GM19463 (cell line): Measurements from ENCODE around the gene BTBD9.

Experiments
- ATAC-seq: cut with Tn5 transposase; IDR thresholded peaks from one replicate; pipeline ENCODE4 v1.9.1; 2021; ENCODE audit warnings: mild to moderate bottlenecking, moderate library complexity; ENCODE audit not compliant: unreplicated experiment

BTBD9 gene

DNA sequence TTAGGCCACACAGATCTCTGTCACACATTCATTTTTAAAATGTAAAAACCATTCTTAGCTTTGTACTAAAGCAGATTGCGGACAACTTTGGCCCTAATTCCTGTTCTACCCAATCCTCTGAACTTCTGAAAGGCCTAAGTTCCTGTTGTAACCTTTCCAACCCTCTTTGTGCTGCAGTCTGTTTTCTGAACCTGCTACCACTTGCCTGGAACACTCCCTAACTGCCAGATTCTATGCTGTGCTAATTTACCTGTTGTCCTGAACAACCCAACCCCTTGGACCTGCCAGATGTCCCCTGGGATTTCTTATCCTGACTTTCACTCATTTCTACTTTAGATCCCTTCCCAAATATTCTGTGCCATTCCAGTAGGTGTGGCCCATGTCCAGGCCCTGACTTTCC, 421.5 kb downstream of the BTBD9 start:
- ATAC-seq: no peak

DNA sequence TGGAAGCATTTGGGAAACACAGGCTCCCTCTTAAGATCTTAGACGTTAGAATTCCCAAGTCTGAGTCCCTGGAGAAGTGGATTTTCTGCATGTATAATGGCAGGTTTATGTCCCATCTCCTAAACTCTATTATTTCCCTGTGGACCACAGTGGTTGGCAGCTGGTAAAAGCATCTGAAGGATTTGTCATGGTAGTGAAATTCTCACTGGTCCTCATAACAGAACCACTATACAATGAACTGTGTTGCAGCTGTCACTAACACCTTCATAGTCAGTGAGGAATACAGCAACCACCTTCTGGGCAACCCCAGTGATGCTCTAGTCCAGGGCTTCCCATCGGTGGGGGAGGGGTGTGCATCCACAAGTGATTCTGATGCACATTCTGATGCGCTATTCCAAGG, 423.3 kb downstream of the BTBD9 start:
- ATAC-seq: no peak

DNA sequence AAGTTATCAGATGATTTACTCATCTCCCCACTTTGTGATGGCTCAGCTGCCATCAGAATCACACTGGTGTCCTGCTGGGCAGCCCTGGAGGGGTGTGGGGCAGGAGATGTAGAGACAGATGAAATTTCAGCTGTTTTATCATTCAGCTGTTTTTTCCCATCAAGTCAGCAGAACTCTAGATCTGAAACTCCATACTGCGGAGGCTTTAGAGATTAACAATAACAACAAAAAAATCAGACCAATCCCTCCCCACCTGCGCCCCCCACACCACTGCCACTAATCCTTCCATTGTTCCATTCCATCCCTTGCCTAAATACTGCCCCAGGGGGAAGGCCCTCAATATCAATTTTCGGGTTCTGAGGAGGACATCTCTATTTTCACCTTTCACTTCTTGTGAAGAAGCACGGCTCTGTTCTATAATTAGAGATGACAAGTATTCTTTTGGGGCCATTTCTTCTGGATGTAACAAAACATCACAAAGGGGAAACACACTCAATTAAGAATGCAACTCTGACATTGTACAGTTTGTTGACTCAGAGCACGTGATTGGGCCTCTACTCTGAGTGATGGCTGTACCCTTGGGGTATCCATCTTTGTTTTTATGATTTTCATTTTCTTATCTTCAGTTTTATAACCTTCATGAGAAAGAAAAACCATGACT, 423.9 kb downstream of the BTBD9 start:
- ATAC-seq: no peak

DNA sequence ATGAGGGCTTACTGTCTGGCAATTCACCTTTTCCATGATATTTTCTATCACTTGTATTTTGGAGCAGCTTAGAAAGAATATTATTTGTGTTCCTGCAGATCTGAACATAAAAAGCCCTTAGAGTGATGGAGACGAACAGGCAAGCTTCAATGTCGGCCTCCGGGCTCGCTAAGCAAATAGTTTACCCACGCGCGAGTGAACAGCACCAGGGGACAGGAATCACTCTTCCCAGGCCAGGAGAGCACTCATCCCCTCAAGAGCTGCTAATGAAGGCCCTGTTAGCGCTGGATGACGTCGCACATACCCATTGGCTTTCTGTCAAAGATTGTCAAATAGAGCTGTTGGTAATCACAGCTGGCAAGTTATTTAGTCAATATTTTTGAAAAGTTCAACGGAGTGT, 424.5 kb downstream of the BTBD9 start:
- ATAC-seq: no peak

DNA sequence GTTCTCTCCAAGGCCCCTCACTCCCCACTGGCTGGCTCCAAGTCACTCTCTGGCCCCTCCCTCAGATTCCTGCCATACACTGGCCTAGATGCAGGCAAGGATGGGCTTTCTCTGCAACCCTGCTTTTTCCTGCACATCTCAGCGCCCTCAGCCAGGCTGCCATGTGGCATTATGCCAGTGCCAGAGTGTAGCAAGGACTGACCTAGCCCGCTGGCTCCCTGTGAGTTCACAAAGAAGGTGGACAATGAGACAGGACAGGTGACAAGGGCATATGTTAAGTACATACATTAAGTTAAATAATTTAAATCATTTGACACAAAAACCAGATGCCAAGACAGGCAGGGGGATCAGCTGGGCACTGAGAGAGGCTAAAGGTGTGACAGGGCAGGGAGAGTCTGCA, 425.6 kb downstream of the BTBD9 start:
- ATAC-seq: no peak

DNA sequence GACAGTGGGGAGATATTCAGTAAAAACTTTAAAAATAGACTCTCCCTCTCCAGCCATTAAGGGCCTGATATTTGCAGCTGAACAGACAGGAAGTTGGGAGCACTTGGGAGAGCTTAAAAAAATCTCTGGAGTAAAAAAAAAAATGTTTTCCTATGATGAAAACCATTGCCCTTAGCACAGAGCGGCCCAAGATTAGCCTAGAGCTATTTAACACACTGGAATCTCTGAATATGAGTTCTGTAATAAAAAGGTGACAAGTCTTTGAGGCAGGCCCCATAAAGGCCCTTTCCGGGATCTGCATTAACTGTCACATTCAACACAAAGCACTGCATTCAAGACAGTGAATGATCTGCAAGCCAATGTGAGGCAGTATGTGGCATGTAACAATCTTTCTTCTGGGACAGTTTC, 426.5 kb downstream of the BTBD9 start:
- no peak for ATAC-seq

DNA sequence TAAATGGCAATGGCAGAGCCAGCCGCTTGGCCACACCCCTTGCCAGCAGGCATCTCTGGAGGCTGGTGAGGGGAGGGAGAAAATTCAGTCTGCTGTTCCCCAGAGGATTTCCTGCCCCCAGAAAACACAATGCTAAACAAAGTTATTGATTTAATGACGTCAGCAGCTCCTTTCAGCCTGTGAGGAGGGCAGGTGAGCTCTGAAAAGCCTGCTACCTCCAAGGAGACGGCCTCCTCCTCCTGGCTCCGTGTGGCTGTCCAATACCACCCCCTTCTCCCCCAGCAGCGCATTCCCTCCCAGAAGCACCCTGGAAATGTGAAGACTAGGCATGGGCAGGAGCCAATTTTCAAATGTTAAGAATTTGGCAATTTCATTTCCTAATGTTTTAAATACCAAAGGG, 427.1 kb downstream of the BTBD9 start:
- no peak for ATAC-seq

DNA sequence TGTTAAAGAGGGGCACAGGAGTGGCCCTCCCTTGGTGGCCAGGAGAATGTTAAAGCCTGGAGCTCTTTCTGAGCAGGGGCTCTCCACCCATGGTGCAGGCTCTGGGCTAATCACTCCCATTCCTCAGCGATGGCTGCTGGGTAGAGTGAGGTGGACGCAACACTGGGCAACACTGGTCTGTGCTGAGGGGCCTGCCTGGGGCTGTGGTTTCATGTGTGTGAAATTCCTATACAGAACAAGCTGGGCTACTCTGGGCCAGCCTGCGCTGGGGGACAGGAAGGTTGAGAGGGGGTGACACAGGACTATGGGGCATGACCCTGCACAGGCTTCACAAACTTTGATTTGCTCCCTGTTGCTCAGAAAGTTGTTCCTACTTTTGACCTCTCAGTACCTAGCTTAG, 427.6 kb downstream of the BTBD9 start:
- no peak for ATAC-seq

DNA sequence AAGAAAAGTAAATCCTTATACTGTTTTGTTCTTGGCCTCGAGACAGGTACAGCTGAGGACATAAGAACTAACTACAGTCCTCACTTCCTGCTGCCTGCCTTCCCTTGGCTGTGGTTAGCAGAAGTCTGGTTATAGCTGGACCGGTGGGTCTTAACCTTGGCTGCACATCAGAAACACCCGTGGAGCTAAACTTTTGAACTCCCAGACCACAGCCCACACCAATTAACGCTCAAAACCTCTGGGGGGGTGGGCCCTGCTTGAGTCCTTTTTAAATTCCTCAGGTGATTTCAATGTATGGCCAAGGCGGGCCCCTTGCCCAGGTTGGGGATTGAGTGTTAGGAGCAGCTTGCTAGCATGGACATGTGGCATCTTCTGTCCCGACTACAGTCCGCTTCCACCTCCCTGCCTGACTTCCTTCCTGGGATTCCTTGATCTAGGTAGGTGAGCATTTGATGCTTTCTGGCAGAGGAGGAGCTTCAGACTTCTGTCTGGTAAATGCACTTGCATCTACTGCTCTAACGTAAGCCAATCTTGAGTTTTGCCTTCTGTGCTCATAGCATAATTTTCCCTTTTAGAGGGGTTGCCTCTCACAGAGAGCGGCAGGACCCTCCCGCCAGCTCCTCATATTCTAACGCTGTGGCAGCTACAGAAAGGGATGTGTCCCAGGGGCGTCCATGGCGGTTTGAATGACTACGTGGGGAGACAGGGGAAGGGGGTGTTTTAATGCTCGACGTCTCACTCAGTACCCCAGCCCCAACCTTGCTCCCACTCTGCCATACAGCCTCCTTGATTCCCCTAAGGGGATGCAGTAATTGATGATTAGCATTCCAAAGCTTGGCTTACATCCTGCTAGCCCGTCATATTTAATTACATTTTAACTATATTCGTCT, 430.1 kb downstream of the BTBD9 start:
- ATAC-seq: no peak

DNA sequence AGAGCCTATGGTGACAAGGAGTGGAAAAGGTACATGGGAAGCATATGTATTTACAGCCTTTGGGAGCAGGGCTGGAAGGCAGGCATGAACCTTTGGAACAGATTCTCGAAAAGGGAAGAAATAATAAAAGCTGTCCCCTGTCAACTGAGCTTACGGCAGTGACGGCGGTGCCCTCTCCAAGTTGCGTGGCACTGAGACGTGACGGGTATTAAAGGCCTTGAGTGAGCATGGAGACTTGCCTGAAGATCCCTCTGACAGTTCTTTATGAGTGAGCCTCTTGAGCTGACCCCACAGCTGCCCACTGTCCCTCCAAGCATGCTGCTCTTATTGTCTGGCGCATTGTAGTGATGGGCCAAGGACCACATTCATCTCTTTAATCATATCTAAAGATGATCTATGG, 431.7 kb downstream of the BTBD9 start:
- ATAC-seq: no peak

DNA sequence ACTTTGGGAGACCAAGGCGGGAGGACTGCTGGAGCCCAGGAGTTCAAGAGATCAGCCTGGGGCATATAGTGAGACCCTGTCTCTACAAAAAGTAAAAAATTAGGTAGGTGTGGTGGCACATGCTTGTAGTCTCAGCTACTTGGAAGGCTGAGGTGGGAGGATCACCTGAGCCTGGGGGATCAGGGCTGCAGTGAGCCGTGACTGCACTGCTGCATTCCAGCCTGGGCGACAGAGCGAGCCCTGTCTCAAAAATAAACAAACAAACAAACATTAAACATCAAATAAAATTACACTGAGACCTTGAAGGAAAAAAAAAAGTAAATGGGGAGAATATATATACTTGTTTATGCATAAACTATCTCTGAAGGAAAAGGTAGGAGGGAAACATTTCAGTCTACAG, 432.4 kb downstream of the BTBD9 start:
- ATAC-seq: no peak

DNA sequence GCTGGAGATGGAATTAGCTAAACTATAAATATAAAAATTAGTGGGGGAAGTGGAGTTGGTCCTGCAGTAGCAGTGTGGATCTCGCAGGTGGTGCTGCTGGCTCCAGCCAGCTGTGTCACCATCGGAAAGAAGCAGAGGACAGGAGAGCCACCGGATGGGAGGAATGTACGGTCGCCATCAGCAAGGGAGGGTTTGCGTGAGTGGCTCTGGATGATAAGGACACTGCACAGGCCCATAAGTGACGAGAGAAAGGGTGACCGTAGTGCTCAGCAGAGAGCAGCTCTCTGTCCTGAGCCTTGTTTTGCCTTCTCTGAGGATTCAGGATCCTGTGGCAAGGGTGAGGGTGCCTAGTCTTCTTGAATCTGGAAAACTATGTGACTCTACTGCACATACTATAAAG, 441.5 kb downstream of the BTBD9 start:
- ATAC-seq: no peak

DNA sequence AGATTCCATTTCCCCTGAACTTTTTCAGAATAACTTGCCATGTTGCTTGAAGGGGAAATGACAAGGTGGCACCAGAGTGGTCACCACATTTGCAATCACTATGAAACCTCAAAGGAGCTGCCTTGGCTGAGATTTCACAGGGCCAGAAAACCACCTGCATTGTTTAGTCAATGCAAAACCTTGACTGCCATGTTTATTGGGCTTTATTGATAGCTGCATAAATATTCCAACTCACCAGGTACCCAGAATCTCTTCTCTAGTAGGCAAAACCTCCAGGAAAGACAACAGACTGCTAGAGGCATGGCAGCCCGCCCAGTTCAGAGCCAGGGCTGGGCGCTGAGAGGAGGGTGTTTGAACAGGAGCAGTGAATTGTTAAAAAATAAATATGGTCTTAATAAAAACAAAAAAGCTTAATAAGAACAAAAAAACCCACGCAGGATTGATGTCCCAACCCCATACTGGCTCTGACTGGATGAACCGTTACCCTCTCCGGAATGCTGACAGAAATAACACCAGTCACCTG, 444.6 kb downstream of the BTBD9 start:
- ATAC-seq: no peak

DNA sequence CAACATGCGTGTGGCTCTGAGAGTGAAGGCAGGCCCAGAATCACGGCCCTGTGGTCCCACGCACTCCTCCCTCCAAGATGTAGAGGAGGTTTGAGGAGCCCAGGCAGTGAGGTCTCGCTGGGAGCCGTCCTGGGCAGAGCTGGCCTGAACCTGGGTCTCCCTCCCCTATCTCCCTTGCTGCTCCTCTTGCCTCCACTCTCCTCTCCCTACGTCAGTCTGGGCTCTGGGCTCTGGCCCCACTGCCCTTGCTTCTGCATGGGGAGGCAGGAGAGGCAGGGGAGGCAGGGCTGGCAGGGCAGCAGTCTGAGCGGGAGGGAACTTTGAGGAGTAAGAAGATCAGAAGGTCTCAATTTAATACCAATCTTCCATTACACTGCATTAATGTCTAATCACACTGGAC, 445.1 kb downstream of the BTBD9 start:
- ATAC-seq: no peak

DNA sequence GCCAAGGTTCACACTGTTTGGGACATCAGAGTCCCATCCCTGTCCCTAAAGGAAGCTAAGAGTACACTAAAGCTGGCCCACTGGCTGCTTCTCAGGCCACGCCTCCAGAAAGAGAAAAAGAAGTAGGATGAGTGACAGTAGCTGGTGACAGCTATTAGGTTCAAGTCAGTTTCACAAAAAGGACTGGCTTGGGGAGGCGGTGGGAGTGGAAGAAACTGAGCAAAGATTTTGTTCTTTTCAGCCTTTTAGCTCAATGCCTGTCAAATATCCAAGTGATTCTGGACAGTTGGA, 445.5 kb downstream of the BTBD9 start:
- ATAC-seq: no peak

DNA sequence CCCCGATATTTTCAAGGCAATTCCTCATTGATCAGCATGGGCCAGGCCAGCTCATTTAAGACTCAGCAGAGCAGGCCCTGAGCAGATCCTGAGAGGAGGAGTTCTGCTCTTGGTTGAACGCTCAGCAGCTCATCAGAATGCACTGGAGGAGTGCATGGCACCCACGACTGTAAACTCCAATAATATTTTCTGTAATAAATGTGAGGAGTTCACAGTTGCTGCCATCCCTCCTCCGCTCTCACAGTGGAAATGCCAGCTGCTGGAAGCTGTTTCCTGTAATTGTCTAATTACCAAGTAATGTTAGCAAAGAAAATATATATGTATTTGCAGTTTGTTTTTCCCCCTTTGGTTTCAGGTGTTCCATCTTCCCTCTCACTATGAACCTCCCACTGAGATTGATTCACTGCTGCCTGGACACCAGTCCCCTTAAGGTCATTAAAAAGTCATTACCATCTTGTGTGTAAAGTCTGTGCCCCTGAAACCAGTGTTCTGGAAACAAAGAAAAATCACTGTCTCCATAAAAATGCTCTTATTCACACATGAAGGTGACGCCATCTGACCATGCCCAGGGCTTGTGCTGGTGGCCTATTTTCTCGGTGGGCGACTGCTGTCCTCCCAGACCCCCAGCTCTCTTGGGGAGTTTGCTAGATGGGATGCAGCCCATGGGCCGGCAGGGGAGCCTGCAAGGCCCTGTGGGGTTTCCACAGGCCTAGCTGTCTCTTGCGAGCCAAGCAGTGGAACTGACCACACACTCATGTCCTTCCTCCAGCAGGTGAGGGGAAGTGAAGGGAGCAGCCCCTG, 446.0 kb downstream of the BTBD9 start:
- ATAC-seq: no peak

DNA sequence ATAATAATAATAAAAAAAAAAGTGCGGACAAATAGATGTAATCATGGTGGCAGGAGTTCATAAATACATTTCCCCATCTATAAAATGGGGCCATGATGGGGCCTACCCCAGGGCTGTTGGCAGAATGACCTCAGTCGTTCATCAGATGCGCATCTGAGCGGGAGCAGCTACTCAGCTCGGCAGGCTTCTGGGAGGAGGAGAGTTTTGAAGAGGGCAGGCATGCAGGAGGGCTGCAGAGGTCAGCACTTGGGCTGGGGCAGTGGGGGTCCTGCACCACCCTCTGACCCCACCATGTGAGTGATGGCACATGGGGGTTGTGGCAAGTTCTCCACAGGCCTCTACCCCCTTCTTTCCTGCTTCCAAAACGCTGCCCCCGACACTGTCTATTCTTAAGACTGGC, 446.7 kb downstream of the BTBD9 start:
- ATAC-seq: no peak

DNA sequence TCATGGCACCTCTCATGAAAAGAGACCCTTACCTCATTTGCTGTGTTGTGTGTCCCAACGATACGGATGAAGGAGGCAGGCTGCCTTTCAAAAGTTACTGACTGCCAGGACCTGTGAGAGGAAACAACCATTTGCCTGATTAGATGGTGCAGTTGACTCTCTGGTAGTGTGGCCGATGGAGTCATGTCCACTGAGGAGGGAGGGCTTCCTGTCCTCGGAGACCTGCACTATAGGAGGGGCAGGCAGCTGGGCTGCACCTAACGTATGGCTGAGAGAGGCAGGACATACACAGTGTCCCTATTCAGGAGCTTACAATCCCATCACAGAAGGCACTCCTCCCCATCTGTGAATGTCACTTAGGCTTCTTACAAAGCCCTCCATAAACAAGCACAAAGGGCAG, 447.2 kb downstream of the BTBD9 start:
- no peak for ATAC-seq

DNA sequence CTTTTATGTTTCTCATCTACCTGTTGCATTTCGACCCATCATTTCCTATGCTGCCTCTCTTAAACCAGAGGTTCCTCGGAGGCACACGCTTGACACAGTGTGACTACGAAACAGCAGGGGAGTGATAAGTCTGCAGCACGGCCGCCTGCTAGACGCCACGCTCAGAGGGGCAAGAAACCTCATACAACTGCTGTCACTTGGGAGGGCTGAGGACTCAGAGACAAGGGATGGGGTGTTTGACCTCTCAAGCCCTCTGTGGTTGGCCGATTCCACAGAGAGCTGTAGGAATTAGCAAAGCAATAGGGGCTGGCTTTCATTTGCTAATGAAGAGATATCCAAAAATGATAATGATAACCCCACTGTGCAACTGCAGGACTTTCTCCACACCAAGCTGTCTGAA, 447.7 kb downstream of the BTBD9 start:
- ATAC-seq: no peak

DNA sequence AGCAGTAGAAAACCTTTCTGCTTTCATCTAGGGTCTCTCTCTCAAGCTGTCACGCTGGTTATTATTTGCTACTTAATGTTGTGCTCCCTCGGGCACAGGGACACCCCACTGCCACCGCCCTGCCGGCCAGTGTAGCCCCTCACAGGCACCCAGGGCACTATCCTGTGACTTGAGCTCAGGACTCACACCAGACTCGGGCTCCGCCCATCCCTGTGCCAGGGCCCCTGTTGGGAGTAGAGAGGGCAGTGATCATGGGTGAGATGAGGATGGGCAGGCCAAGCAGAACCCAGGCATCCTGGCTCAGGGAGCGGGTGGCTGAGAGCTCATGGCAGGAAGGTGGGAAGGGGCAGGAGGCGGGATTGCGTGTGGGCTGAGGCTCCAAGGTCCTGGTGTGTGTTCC, 448.3 kb downstream of the BTBD9 start:
- no peak for ATAC-seq

DNA sequence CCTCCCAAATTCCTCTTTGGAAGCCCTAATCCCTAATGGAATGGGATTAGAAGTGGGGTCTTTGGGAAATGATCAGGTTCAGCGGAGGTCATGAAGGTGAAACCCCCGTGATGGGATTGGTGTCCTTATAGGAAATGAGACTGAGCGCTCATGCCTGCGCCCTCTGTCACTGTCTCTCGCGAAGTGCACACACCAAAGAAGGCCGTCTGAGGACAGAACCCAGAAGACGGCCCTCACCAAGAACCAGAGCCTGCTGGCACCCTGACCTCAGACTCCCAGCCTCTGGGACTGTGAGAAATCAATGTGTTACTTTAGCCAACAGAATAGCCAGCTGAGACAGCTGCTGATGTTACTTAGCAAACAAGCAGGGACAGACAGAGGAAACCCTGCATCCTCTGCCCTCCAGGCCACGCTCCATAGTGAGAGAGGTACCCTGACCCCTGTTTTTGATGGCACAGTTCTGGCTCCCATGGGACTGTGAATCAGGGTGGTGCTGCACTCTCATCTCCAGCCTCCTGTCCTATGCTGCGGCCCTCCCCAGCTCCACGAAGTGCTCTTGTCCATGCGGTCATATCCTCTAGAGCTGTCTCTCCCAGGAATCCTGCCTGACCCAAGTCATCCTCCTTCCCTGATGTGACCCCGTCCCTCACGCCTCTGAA, 450.9 kb downstream of the BTBD9 start:
- no peak for ATAC-seq
